GM19438 (cell line): ENCODE results near the gene RPL5.
"Not testable (repeated sequence)": the region's sequence is repeated elsewhere in the genome, so short reads cannot be mapped to it uniquely, and the experiment has no call there.

ENCODE experiments used
- ATAC-seq: cut with Tn5 transposase; IDR thresholded peaks from one replicate; pipeline ENCODE4 v1.9.1; 2021; ENCODE audit warnings: low read depth; ENCODE audit not compliant: unreplicated experiment

Gene RPL5

GRCh38 chr1:92831762-92832536 is at the start of gene RPL5:
Gene RPL5, plus strand, starts transcription at chr1:92832040. Its CDS starts 75 bp downstream, at chr1:92832115.
- ATAC-seq, result peak; percentile 96

GRCh38 chr1:92783550-92783949 is 48.3 kb upstream of the RPL5 start:
- ATAC-seq, result not testable (repeated sequence)

GRCh38 chr1:92784021-92784638 is 47.7 kb upstream of the RPL5 start:
- ATAC-seq, result peak; percentile 7

DNA sequence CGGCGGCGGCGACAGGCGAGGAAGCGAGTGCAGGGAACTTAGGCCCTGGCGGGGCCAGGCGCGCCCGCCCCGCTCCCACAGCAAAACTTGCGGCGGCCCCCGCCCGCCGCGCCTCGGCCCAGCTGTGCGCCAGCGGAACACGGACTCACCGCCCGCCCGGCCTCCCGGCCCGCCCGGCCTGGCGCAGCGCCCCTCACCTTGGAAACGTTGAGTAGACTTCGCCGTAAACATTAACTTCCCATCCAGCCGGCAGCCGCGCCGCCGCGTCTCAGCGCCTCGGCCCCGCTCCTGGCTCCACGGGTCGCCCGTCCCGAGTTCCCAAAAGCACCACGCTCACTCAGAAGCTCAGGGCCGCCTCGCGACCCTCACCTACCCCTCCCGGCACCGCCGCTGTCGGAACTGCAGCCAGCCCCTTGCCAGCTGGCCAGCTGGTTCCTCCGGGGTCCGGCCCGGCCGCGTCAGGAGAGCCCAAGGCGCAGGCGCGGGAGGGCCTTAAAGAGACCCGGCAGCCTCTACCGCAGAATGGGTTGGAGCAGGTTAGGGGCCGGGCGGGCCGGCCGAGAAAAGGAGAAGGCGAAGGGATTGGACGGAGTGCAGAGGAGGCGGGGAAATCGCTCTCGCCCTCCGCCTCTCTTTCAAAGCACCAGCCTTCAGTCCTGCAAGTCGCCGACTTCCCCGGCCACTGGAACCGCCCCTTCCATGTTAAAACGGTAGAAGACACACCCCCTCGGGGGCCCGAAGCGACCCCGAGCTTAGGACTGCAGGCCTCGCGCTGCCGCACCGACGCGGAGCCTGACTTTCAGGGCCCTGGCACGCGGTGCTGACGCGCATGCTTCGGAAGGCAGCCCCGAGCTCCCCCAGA is 47.0 kb upstream of the RPL5 start, which contains the start of gene EVI5:
Gene EVI5, minus strand, starts transcription at position 470 of the 862 bp plus-strand sequence. CDS start 48,562 bp downstream, outside the sequence.
- ATAC-seq, result peak; percentile 95

GRCh38 chr1:92786111-92786901 is 45.5 kb upstream of the RPL5 start:
- no peak for ATAC-seq

DNA sequence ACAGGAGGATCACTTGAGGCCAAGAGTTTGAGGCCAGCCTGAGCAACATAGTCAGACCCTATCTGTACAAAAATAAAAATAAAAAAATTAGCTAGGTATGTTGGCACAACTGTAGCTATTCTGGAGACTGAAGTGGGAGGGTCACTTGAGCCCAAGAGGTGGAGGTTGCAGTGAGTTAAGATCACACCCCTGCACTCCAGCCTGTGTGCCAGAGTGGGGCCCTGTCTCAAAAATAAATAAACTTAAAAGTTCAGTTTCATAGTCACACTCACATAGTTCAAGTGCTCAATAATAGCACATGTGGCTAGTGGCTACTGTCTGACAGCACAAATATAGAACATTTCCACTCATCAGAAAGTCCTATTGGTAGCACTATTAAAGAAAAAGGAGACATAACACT is 41.8 kb upstream of the RPL5 start:
- no peak for ATAC-seq

DNA sequence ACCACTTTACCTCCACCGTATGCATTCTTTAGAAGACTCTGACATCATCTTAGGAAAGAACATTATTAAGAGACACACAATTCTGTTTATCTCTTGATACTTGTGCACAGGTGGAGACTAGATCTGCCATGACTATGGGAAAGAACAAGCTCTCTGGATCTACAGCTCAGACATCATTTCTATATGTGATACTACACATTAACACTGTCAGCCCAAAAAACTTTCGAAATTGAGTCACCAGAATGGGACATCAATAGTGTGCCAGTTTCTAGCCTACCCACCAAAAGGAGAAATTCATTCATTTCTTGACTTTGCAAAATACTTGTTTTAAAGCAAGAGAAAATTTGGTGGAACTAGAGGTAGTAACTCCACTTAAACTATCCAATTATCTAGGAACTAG is 41.0 kb upstream of the RPL5 start:
- ATAC-seq, result no peak

GRCh38 chr1:92791487-92792066 is 40.3 kb upstream of the RPL5 start:
- ATAC-seq, result no peak

- no peak for ATAC-seq
Observed at GRCh38 chr1:92792340-92792782, 39.5 kb upstream of the RPL5 start.

- ATAC-seq, result no peak
Observed at GRCh38 chr1:92795166-92795565, 36.7 kb upstream of the RPL5 start.

DNA sequence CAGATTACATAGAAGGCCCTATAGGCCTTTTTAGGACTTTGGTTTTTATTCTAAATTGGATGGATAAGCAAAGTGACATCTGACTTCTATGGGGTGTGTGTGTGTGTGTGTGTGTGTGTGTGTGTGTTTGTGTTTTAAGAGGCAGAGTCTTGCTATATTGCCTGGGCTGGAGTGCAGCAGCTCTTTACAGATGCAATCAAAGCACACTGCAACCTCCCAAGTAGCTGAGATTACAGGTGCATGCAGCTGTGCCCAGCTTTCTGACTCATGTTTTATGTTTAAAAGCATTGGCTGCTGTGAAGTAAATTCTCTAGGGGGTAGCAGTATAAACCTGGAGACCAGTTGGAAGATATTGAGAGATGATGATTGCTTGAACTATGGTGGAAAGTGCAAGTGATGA is 34.5 kb upstream of the RPL5 start:
- ATAC-seq, result no peak

GRCh38 chr1:92797961-92798360 is 33.9 kb upstream of the RPL5 start:
- no peak for ATAC-seq

- no peak for ATAC-seq
Observed at GRCh38 chr1:92803140-92803887, 28.5 kb upstream of the RPL5 start.

DNA sequence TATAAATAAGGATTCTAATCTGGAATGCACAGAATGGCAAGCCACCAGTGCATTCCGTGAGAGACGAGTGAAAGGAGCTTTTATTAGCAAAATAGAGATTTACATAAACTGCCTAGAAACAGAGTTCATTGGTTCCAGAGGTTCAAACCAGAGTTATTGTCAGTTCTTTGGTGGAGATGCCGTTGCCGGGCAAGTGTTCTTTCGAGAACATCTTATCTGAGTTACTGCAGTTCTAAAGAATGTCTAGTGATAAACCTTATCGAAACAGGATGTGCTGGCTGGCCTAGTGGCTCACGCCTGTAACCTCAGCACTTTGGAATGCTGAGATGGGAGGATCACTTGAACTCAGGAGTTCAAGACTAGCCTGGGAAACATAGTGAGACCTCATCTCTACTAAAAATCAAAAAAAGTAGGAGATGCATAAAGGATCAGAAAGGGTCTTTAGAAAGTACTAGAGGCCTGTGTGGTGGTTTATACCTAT is 27.1 kb upstream of the RPL5 start:
- no peak for ATAC-seq

DNA sequence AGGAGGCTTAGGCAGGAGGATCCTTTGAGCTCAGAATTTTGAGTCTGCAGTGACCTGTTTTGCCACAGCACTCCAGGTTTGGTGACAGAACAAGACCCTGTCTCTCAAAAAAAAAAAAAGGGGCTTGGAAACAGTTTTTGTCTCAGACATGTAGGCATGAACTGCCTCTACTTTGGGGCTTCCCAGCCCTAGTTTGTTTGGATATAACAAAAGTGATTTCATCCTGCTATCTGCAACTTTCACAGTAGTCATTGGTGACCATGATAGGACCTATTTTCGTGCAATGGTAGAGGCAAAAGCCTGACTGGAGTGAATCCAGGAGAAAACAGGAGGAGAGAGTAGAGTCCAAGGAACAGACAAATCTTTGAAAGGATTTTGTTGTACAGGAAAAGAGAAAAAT is 26.6 kb upstream of the RPL5 start:
- no peak for ATAC-seq

- no peak for ATAC-seq
Observed at GRCh38 chr1:92808381-92808780, 23.5 kb upstream of the RPL5 start.

DNA sequence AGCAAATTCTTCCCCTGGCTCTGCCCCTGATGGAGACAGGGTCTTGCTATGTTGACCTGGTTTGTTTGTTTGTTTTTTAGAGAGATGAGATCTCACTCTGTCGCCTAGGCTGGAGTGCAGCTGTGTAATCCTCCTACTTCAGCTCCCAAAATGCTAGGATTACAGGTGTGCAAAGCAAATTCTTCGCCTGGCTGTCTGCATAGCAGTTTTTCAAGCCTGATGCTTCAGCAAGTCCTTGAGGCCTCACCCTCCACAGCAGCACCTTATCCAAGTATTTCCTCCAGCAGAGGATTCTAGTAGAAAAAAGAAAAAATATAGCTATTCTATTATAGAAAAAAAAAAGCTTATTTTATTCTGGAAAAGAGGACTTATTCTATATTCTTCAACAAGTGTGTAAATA is 15.1 kb upstream of the RPL5 start:
- ATAC-seq, result no peak

- no peak for ATAC-seq
Observed at GRCh38 chr1:92817137-92817697, 14.6 kb upstream of the RPL5 start.
